GM23338 (cell line): ENCODE results near the gene CDCA4. TPM values are rescaled to one million over a fixed set of nuclear protein-coding genes. Genes with fewer than 3 reads are reported as not detected.

Experiments
- ATAC-seq: fragments of 200-7000 bp; cut with Tn5 transposase; 3 replicates; pipeline ENCODE4 v1.9.1; 2020
- DNase-seq: peaks from one replicate; pipeline ENCODE4 v3.0.0-alpha.2; 2015; ENCODE audit warnings: low spot score
- H2AFZ ChIP-seq: fragments of 200-600 bp; sonication (generic); 2 replicates; pipeline ENCODE4 v1.8.0; 2016; ENCODE audit warnings: antibody characterized with exemption, mild to moderate bottlenecking, moderate library complexity
- H3F3A ChIP-seq: fragments of 200-600 bp; sonication (generic); replicated peaks from 2 replicates; pipeline ENCODE4 v1.8.0; 2017; ENCODE audit warnings: antibody characterized with exemption, mixed run types, low read depth
- H3K27ac ChIP-seq: fragments of 200-600 bp; sonication (generic); 2 replicates; pipeline ENCODE4 v1.6.1; 2016; ENCODE audit warnings: low read depth
- H3K27me3 ChIP-seq: fragments of 200-600 bp; sonication (generic); 2 replicates; pipeline ENCODE4 v1.8.0; 2016; ENCODE audit warnings: mild to moderate bottlenecking, mixed run types, moderate library complexity; ENCODE audit not compliant: insufficient read depth
- H3K36me3 ChIP-seq: fragments of 200-600 bp; sonication (generic); 2 replicates; pipeline ENCODE4 v1.8.0; 2016; ENCODE audit warnings: mild to moderate bottlenecking; ENCODE audit not compliant: insufficient read depth
- H3K4me1 ChIP-seq: fragments of 200-600 bp; sonication (generic); 2 replicates; pipeline ENCODE4 v1.8.0; 2016; ENCODE audit warnings: mild to moderate bottlenecking, moderate library complexity; ENCODE audit not compliant: insufficient read depth
- H3K4me2 ChIP-seq: fragments of 200-600 bp; sonication (generic); 2 replicates; pipeline ENCODE4 v1.7.1; 2017; ENCODE audit warnings: mixed run types
- H3K4me3 ChIP-seq: fragments of 200-600 bp; sonication (generic); 2 replicates; pipeline ENCODE4 v1.6.1; 2016; ENCODE audit warnings: mixed run types
- H3K79me2 ChIP-seq: fragments of 200-600 bp; sonication (generic); replicated peaks from 2 replicates; pipeline ENCODE4 v1.8.0; 2017; ENCODE audit warnings: mild to moderate bottlenecking; ENCODE audit not compliant: insufficient read depth
- H3K9me2 ChIP-seq: fragments of 200-600 bp; sonication (generic); 2 replicates; pipeline ENCODE4 v1.8.0; 2017; ENCODE audit not compliant: insufficient read depth
- H4K20me1 ChIP-seq: fragments of 200-600 bp; sonication (generic); replicated peaks from 2 replicates; pipeline ENCODE4 v1.8.0; 2017; ENCODE audit warnings: mild to moderate bottlenecking; ENCODE audit not compliant: insufficient read depth
- H3K27ac Mint-ChIP-seq: 2 replicates; pipeline ENCODE4 v1.8.0; 2020; ENCODE audit warnings: inconsistent platforms, mild to moderate bottlenecking, moderate library complexity, mixed read lengths
- H3K27me3 Mint-ChIP-seq: 3 replicates; pipeline ENCODE4 v1.8.0; 2022; ENCODE audit warnings: low read depth, mild to moderate bottlenecking, moderate library complexity, mixed read lengths, inconsistent platforms; ENCODE audit not compliant: insufficient read depth, poor library complexity
- H3K36me3 Mint-ChIP-seq: 3 replicates; pipeline ENCODE4 v1.8.0; 2021; ENCODE audit warnings: low read depth, mild to moderate bottlenecking, inconsistent platforms, moderate library complexity, mixed read lengths
- H3K4me1 Mint-ChIP-seq: 3 replicates; pipeline ENCODE4 v1.8.0; 2020; ENCODE audit warnings: mild to moderate bottlenecking, inconsistent platforms, mixed read lengths
- H3K4me3 Mint-ChIP-seq: 3 replicates; pipeline ENCODE4 v1.8.0; 2021; ENCODE audit warnings: moderate library complexity, mild to moderate bottlenecking, inconsistent platforms, mixed read lengths
- H3K9me3 Mint-ChIP-seq: 3 replicates; pipeline ENCODE4 v1.8.0; 2020; ENCODE audit warnings: moderate library complexity, mild to moderate bottlenecking, inconsistent platforms, mixed read lengths
- EZH2 ChIP-seq: fragments of 200-600 bp; sonication (generic); IDR thresholded peaks from one replicate; pipeline ENCODE4 v1.8.0; 2017; ENCODE audit warnings: antibody characterized with exemption, mild to moderate bottlenecking, low read depth; ENCODE audit not compliant: unreplicated experiment
- EZH2phosphoT487 ChIP-seq: fragments of 200-600 bp; sonication (generic); IDR thresholded peaks from one replicate; pipeline ENCODE4 v1.8.1; 2018; ENCODE audit warnings: antibody characterized with exemption; ENCODE audit not compliant: unreplicated experiment
- NANOG ChIP-seq: IDR thresholded peaks from 2 replicates; pipeline ENCODE4 v1.6.1; 2016; ENCODE audit warnings: antibody characterized with exemption, borderline replicate concordance
- POLR2AphosphoS5 ChIP-seq: IDR thresholded peaks from 2 replicates; pipeline ENCODE4 v1.6.1; 2016; ENCODE audit warnings: antibody characterized with exemption, low read depth
- STAT1 ChIP-seq: IDR thresholded peaks from one replicate; pipeline ENCODE4 v1.6.1; 2016; ENCODE audit warnings: antibody characterized with exemption; ENCODE audit not compliant: unreplicated experiment
- ZNF114 ChIP-seq: fragments of 250-450 bp; sonication (Bioruptor Pico); IDR thresholded peaks from 2 replicates; pipeline ENCODE4 v1.5.0; 2020; ENCODE audit warnings: mild to moderate bottlenecking, moderate library complexity
- ZNF331 ChIP-seq: fragments of 250-450 bp; sonication (Bioruptor Pico); IDR thresholded peaks from 2 replicates; pipeline ENCODE4 v1.5.0; 2020; ENCODE audit warnings: low read depth, mild to moderate bottlenecking, moderate library complexity
- polyA plus RNA-seq: library from polyadenylated mRNA; unstranded; fragments of >200 nt; fragmentation: Nextera tagmentation; extraction: Ambion mirVana; gene quantifications from 2 replicates; pipeline ENCODE4 v1.2.1, GENCODE V29; 2016
- total RNA-seq: library from RNA; depleted of rRNA; stranded (reverse); fragments of >200 nt; shearing (Covaris generic); gene quantifications from 2 replicates; pipeline ENCODE4 v1.2.3, GENCODE V29; 2014
- TF ChIP-seq, protein P1 (sequence below), 2 experiments: fragments of 200-600 bp in 1 of 2; sonication (generic) in 1 of 2; conservative IDR thresholded peaks; 2 replicates each; pipeline versions ENCODE4 v1.5.1 to v1.6.1; 2016 to 2017; ENCODE audit warnings: antibody characterized with exemption in 2 of 2, low read depth in 2 of 2, mild to moderate bottlenecking in 2 of 2, moderate library complexity in 1 of 2
- TF ChIP-seq, protein P2 (sequence below): fragments of 250-450 bp; sonication (Bioruptor Pico); IDR thresholded peaks from 2 replicates; pipeline ENCODE4 v1.5.0; 2020; ENCODE audit warnings: mild to moderate bottlenecking, moderate library complexity

The CDCA4 gene
- total and polyA plus RNA-seq, 2 experiments from 2014 or later, result 32.6 to 70.7 TPM

DNA sequence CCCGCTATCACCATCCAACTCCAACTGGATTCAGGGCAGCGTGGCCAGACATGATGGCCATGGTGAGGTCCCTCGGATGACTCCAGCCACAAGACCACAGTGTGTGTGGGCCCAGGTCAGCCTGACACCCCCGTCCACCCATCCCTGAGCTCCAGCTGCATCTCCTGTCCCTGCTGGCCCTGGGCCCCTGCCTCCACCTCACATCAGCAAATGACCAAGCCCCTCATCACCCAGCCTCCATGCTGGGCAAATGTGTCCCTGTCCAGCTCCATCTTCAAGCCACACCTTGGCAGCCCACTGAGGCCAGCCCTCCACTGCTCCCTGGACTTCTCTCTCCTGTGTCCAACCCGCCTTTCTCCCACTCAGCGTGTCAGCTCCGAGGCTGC is 41.2 kb upstream of the CDCA4 start:
- peaks cover 18% of the 10 kb centered on the region for H3K27me3 Mint-ChIP-seq
- Histone ChIP-seq H3F3A (no peaks in the 10 kb centered on the region), H4K20me1 (no peaks in the 10 kb centered on the region), H3K9me2 (no peaks in the 10 kb centered on the region), H3K79me2 (no peaks in the 10 kb centered on the region), H3K27me3 (no peaks in the 10 kb centered on the region), H3K36me3 (no peaks in the 10 kb centered on the region), H3K4me3 (no peak overlapping the region), H2AFZ (no peak overlapping the region), H3K4me1 (no peaks in the 10 kb centered on the region; the same call in 1 of the 2 replicates), H3K4me2 (no peak overlapping the region), H3K27ac (no peak overlapping the region)
- H3K9me3 Mint-ChIP-seq, result no peaks in the 10 kb centered on the region
- DNase-seq (no peak), ATAC-seq (no peak)
- no peak overlapping the region; the same call in 2 of the 3 replicates for H3K4me3 Mint-ChIP-seq
- H3K27ac Mint-ChIP-seq, result no peak overlapping the region
- TF ChIP-seq, protein P1, sequence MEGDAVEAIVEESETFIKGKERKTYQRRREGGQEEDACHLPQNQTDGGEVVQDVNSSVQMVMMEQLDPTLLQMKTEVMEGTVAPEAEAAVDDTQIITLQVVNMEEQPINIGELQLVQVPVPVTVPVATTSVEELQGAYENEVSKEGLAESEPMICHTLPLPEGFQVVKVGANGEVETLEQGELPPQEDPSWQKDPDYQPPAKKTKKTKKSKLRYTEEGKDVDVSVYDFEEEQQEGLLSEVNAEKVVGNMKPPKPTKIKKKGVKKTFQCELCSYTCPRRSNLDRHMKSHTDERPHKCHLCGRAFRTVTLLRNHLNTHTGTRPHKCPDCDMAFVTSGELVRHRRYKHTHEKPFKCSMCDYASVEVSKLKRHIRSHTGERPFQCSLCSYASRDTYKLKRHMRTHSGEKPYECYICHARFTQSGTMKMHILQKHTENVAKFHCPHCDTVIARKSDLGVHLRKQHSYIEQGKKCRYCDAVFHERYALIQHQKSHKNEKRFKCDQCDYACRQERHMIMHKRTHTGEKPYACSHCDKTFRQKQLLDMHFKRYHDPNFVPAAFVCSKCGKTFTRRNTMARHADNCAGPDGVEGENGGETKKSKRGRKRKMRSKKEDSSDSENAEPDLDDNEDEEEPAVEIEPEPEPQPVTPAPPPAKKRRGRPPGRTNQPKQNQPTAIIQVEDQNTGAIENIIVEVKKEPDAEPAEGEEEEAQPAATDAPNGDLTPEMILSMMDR (conservative IDR thresholded peaks at IDR 0.05; ENCODE audit: low read depth in 2 of 2), result no peak
- TF ChIP-seq NANOG, result no peak
- TF ChIP-seq EZH2, result no peak
- no peak for TF ChIP-seq ZNF114
- no peak for TF ChIP-seq ZNF331 (CRISPR knock-in tag)
- no peaks in the 10 kb centered on the region; the same call in 2 of the 3 replicates for H3K36me3 Mint-ChIP-seq
- H3K4me1 Mint-ChIP-seq, result peaks cover 14% of the 10 kb centered on the region; the same call in 2 of the 3 replicates

DNA sequence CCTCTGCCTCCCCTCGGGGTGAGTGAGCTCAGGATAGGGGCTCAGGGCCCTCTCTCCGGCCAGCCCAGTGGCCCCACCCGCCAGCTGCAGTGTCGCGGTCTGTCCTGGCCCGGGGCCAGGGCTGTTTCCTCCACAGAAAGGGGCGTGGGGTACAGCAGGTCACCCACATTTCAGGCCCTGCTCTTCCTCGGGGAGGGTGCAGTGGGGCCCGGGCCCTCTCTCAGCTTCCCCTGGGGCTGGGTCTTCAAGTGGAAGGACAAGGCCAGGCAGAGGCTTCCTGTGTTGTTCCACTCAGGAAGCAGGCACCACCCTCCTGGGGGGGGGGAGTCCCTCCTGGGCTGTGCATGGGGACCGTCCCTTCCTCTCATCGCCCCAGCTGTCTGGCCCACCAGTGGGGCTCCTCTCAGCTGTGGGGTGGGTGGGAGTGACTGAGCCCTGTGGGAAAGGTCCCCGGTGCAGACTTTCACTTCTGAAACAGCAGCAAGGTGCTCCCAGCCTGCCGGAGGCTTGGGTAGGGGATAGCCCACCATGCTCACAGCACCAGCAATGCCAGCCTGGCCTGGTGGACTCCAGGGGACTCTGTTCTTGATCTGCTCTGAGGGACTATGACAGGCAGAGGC is 40.7 kb upstream of the CDCA4 start:
- DNase-seq (no peak), ATAC-seq (no peak)
- no peaks in the 10 kb centered on the region for H3K36me3 ChIP-seq
- no peak overlapping the region for H2AFZ ChIP-seq
- no peaks in the 10 kb centered on the region for H3K9me2 ChIP-seq
- H3K4me2 ChIP-seq, result no peak overlapping the region
- no peak overlapping the region for H3K27ac Mint-ChIP-seq
- H3K27me3 ChIP-seq, result no peaks in the 10 kb centered on the region
- peaks cover 19% of the 10 kb centered on the region for H3K4me1 Mint-ChIP-seq
- peaks cover 20% of the 10 kb centered on the region for H3K27me3 Mint-ChIP-seq
- no peak overlapping the region for H3K4me3 ChIP-seq
- H3K79me2 ChIP-seq, result no peaks in the 10 kb centered on the region
- no peaks in the 10 kb centered on the region for H3K9me3 Mint-ChIP-seq
- no peak overlapping the region for H3K4me3 Mint-ChIP-seq
- no peaks in the 10 kb centered on the region for H3F3A ChIP-seq
- no peaks in the 10 kb centered on the region for H4K20me1 ChIP-seq
- no peaks in the 10 kb centered on the region; the same call in 2 of the 3 replicates for H3K36me3 Mint-ChIP-seq
- H3K4me1 ChIP-seq, result no peaks in the 10 kb centered on the region; the same call in 1 of the 2 replicates
- no peak overlapping the region for H3K27ac ChIP-seq
- TF ChIP-seq ZNF114, result no peak
- TF ChIP-seq, protein P1 (conservative IDR thresholded peaks at IDR 0.05; ENCODE audit: low read depth in 2 of 2), result no peak
- TF ChIP-seq STAT1, result no peak
- TF ChIP-seq ZNF331 (CRISPR knock-in tag), result no peak
- TF ChIP-seq, protein P2, sequence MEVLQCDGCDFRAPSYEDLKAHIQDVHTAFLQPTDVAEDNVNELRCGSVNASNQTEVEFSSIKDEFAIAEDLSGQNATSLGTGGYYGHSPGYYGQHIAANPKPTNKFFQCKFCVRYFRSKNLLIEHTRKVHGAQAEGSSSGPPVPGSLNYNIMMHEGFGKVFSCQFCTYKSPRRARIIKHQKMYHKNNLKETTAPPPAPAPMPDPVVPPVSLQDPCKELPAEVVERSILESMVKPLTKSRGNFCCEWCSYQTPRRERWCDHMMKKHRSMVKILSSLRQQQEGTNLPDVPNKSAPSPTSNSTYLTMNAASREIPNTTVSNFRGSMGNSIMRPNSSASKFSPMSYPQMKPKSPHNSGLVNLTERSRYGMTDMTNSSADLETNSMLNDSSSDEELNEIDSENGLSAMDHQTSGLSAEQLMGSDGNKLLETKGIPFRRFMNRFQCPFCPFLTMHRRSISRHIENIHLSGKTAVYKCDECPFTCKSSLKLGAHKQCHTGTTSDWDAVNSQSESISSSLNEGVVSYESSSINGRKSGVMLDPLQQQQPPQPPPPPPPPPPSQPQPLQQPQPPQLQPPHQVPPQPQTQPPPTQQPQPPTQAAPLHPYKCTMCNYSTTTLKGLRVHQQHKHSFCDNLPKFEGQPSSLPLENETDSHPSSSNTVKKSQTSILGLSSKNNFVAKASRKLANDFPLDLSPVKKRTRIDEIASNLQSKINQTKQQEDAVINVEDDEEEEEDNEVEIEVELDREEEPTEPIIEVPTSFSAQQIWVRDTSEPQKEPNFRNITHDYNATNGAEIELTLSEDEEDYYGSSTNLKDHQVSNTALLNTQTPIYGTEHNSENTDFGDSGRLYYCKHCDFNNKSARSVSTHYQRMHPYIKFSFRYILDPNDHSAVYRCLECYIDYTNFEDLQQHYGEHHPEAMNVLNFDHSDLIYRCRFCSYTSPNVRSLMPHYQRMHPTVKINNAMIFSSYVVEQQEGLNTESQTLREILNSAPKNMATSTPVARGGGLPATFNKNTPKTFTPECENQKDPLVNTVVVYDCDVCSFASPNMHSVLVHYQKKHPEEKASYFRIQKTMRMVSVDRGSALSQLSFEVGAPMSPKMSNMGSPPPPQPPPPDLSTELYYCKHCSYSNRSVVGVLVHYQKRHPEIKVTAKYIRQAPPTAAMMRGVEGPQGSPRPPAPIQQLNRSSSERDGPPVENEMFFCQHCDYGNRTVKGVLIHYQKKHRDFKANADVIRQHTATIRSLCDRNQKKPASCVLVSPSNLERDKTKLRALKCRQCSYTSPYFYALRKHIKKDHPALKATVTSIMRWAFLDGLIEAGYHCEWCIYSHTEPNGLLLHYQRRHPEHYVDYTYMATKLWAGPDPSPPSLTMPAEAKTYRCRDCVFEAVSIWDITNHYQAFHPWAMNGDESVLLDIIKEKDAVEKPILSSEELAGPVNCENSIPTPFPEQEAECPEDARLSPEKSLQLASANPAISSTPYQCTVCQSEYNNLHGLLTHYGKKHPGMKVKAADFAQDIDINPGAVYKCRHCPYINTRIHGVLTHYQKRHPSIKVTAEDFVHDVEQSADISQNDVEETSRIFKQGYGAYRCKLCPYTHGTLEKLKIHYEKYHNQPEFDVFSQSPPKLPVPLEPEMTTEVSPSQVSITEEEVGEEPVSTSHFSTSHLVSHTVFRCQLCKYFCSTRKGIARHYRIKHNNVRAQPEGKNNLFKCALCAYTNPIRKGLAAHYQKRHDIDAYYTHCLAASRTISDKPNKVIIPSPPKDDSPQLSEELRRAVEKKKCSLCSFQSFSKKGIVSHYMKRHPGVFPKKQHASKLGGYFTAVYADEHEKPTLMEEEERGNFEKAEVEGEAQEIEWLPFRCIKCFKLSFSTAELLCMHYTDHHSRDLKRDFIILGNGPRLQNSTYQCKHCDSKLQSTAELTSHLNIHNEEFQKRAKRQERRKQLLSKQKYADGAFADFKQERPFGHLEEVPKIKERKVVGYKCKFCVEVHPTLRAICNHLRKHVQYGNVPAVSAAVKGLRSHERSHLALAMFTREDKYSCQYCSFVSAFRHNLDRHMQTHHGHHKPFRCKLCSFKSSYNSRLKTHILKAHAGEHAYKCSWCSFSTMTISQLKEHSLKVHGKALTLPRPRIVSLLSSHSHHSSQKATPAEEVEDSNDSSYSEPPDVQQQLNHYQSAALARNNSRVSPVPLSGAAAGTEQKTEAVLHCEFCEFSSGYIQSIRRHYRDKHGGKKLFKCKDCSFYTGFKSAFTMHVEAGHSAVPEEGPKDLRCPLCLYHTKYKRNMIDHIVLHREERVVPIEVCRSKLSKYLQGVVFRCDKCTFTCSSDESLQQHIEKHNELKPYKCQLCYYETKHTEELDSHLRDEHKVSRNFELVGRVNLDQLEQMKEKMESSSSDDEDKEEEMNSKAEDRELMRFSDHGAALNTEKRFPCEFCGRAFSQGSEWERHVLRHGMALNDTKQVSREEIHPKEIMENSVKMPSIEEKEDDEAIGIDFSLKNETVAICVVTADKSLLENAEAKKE (CRISPR knock-in tag), result no peak
- no peak for TF ChIP-seq NANOG
- TF ChIP-seq POLR2AphosphoS5, result no peak
- no peak for TF ChIP-seq EZH2phosphoT487
